H1 (cell line): Measurements from ENCODE around the gene MCF2L. TPM values are rescaled to one million over a fixed set of nuclear protein-coding genes. Genes with fewer than 3 reads are reported as not detected.

Experiments used
- KDM5A ChIP-seq: fragments of 200-600 bp; IDR thresholded peaks from 2 replicates; pipeline ENCODE4 v1.7.1; 2012; ENCODE audit warnings: mild to moderate bottlenecking, low read length, inconsistent platforms, mixed read lengths
- polyA plus RNA-seq, 7 experiments: library from polyadenylated mRNA; depleted of rRNA in 3 of 7; stranded (reverse) in 5 of 7; unstranded in 2 of 7; fragments of >200 nt in 5 of 7; fragments of 200-250 nt in 2 of 7; gene quantifications; 1 replicate in 5 of 7; 2 replicates in 1 of 7; 4 replicates in 1 of 7; pipeline versions ENCODE4 v1.2.1 to v1.2.3, GENCODE V29; 2011 to 2013; ENCODE audit warnings: missing spikeins in 2 of 7, mixed read lengths in 2 of 7
- total RNA-seq: library from RNA; stranded (reverse); fragmentation: NEBNext Ultra II Directional; extraction: Animal tissue kit (Norgen Biotek cat#: 25700); gene quantifications from 2 replicates; pipeline ENCODE4 v1.2.1, GENCODE V29; 2021
- TF ChIP-seq, protein P1 (sequence below): fragments of 300-600 bp; sonication (generic); IDR thresholded peaks from 2 replicates; pipeline ENCODE4 v1.7.1; 2012; ENCODE audit warnings: low read length, moderate library complexity, mild to moderate bottlenecking, inconsistent platforms; ENCODE audit not compliant: insufficient replicate concordance

The MCF2L gene
- total and polyA plus RNA-seq, 2 of the 8 experiments (the other 6 are each of a cell fraction or from before 2014, with no cell fraction given): 10.1 to 24.4 TPM

DNA sequence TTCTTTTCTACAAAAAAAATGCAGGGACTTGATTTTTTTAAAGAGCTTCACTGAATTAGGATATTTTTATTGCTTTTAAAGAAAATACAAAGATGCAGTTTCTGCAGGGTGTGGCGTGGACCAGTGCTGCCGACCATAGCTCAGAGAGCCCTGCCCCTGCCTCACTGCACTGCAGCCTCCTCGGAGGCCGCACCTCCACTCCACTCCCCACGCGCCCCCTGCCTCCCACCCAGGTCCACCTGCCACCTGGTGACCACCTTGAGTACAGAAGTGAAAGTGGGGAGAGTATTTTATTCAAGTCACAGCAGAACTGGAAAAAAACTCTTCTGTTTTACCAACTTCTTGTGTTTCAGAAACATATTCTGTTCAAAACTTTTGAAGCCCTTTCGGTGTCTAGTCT is 128.6 kb downstream of the MCF2L start (continued):
- TF ChIP-seq, protein P1, sequence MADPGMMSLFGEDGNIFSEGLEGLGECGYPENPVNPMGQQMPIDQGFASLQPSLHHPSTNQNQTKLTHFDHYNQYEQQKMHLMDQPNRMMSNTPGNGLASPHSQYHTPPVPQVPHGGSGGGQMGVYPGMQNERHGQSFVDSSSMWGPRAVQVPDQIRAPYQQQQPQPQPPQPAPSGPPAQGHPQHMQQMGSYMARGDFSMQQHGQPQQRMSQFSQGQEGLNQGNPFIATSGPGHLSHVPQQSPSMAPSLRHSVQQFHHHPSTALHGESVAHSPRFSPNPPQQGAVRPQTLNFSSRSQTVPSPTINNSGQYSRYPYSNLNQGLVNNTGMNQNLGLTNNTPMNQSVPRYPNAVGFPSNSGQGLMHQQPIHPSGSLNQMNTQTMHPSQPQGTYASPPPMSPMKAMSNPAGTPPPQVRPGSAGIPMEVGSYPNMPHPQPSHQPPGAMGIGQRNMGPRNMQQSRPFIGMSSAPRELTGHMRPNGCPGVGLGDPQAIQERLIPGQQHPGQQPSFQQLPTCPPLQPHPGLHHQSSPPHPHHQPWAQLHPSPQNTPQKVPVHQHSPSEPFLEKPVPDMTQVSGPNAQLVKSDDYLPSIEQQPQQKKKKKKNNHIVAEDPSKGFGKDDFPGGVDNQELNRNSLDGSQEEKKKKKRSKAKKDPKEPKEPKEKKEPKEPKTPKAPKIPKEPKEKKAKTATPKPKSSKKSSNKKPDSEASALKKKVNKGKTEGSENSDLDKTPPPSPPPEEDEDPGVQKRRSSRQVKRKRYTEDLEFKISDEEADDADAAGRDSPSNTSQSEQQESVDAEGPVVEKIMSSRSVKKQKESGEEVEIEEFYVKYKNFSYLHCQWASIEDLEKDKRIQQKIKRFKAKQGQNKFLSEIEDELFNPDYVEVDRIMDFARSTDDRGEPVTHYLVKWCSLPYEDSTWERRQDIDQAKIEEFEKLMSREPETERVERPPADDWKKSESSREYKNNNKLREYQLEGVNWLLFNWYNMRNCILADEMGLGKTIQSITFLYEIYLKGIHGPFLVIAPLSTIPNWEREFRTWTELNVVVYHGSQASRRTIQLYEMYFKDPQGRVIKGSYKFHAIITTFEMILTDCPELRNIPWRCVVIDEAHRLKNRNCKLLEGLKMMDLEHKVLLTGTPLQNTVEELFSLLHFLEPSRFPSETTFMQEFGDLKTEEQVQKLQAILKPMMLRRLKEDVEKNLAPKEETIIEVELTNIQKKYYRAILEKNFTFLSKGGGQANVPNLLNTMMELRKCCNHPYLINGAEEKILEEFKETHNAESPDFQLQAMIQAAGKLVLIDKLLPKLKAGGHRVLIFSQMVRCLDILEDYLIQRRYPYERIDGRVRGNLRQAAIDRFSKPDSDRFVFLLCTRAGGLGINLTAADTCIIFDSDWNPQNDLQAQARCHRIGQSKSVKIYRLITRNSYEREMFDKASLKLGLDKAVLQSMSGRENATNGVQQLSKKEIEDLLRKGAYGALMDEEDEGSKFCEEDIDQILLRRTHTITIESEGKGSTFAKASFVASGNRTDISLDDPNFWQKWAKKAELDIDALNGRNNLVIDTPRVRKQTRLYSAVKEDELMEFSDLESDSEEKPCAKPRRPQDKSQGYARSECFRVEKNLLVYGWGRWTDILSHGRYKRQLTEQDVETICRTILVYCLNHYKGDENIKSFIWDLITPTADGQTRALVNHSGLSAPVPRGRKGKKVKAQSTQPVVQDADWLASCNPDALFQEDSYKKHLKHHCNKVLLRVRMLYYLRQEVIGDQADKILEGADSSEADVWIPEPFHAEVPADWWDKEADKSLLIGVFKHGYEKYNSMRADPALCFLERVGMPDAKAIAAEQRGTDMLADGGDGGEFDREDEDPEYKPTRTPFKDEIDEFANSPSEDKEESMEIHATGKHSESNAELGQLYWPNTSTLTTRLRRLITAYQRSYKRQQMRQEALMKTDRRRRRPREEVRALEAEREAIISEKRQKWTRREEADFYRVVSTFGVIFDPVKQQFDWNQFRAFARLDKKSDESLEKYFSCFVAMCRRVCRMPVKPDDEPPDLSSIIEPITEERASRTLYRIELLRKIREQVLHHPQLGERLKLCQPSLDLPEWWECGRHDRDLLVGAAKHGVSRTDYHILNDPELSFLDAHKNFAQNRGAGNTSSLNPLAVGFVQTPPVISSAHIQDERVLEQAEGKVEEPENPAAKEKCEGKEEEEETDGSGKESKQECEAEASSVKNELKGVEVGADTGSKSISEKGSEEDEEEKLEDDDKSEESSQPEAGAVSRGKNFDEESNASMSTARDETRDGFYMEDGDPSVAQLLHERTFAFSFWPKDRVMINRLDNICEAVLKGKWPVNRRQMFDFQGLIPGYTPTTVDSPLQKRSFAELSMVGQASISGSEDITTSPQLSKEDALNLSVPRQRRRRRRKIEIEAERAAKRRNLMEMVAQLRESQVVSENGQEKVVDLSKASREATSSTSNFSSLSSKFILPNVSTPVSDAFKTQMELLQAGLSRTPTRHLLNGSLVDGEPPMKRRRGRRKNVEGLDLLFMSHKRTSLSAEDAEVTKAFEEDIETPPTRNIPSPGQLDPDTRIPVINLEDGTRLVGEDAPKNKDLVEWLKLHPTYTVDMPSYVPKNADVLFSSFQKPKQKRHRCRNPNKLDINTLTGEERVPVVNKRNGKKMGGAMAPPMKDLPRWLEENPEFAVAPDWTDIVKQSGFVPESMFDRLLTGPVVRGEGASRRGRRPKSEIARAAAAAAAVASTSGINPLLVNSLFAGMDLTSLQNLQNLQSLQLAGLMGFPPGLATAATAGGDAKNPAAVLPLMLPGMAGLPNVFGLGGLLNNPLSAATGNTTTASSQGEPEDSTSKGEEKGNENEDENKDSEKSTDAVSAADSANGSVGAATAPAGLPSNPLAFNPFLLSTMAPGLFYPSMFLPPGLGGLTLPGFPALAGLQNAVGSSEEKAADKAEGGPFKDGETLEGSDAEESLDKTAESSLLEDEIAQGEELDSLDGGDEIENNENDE: no peak
- no peak for TF ChIP-seq KDM5A
